ENCODE data around the gene HNRNPF. TPM values are rescaled to one million over a fixed set of nuclear protein-coding genes. Genes with fewer than 3 reads are reported as not detected.

The HNRNPF gene
- total and polyA plus RNA-seq, 4 donors, result 64.5 to 150 (median 113) TPM

- H3K9me3 ChIP-seq (ENCODE audit: control insufficient read depth in 4 of 4, low read length in 3 of 4), result no peaks in the 10 kb centered on the region
- DNase-seq (ENCODE audit: low spot score), result no peak
- no peak overlapping the region for H3K9ac ChIP-seq (ENCODE audit: low read depth in 1 of 2, low read length in 2 of 2)
- WGBS, result 86% methylated on average over 6 of the region's 6 CpGs
- peaks cover 0 to 12% (median 4%) of the 10 kb centered on the region in 4 donors for H3K4me1 ChIP-seq (ENCODE audit: control insufficient read depth in 4 of 4, insufficient read depth in 4 of 4, low read length in 3 of 4)
- no peaks in the 10 kb centered on the region for H3K27me3 ChIP-seq (ENCODE audit: control insufficient read depth in 4 of 4, insufficient read depth in 4 of 4, low read length in 3 of 4)
- TF ChIP-seq RAD21 (IDR thresholded peaks at IDR 0.05) (no peak), TAF1 (conservative IDR thresholded peaks at IDR 0.05) (no peak), ATF3 (IDR thresholded peaks at IDR 0.05) (no peak), NR2F2 (IDR thresholded peaks at IDR 0.05) (no peak), REST (IDR thresholded peaks at IDR 0.05) (no peak), RXRA (IDR thresholded peaks at IDR 0.05) (no peak), ZBTB33 (IDR thresholded peaks at IDR 0.05) (no peak), CTCF (IDR thresholded peaks at IDR 0.05; ENCODE audit: low read depth, low read length, missing input control) (no peak), JUND (IDR thresholded peaks at IDR 0.05) (no peak), FOXA2 (IDR thresholded peaks at IDR 0.05) (no peak), FOXA1 (IDR thresholded peaks at IDR 0.05) (no peak), HNF4G (IDR thresholded peaks at IDR 0.05) (no peak)
- TF ChIP-seq, protein P1, sequence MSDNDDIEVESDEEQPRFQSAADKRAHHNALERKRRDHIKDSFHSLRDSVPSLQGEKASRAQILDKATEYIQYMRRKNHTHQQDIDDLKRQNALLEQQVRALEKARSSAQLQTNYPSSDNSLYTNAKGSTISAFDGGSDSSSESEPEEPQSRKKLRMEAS (IDR thresholded peaks at IDR 0.05), result no peak
- H3K4me3 ChIP-seq (ENCODE audit: low read depth in 1 of 3, low read length in 3 of 3), result no peak overlapping the region
- no peak overlapping the region for H3K27ac ChIP-seq (ENCODE audit: low read depth in 1 of 2, low read length in 2 of 2)
- H3K36me3 ChIP-seq (ENCODE audit: control insufficient read depth in 4 of 4, insufficient read depth in 3 of 4, low read depth in 1 of 4, low read length in 3 of 4), result no peaks in the 10 kb centered on the region
Observed at GRCh38 chr10:43360086-43360485, 48.9 kb downstream of the HNRNPF start.

DNA sequence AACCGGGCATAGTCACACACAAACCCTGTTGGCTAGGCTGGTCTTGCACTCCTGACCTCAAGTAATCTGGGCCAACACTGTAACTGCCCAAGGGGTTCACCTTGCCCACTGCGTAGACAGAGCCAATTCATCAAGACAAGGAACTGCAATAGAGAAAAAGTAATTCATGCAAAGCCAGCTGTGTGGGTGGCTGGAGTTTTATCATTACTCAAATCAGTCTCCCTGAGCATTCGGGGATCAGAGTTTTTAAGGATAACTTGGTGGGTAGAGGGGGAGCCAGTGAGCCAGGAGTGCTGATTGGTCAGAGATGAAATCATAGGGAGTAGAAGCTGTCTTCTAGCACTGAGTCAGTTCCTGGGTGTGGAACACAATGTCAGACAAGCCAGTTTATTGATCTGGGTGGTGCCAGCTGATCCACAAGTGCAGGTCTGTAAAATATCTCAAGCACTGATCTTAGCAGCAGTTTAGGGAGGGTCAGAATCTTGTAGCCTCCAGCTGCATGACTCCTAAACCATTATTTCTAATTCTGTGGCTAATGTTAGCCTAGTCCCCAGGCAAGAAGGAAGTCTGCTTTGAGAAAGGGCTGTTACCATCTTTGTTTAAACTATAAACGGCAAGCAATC, 53.1 kb downstream of the HNRNPF start:
- Histone ChIP-seq H3K9me3 (ENCODE audit: control insufficient read depth in 4 of 4, low read length in 3 of 4) (no peaks in the 10 kb centered on the region), H3K4me1 (ENCODE audit: control insufficient read depth in 4 of 4, insufficient read depth in 4 of 4, low read length in 3 of 4) (peaks cover 0 to under 1% (median 0%) of the 10 kb centered on the region in 4 donors), H3K27me3 (ENCODE audit: control insufficient read depth in 4 of 4, insufficient read depth in 4 of 4, low read length in 3 of 4) (no peaks in the 10 kb centered on the region), H3K4me3 (ENCODE audit: low read depth in 1 of 3, low read length in 3 of 3) (no peak overlapping the region), H3K36me3 (ENCODE audit: control insufficient read depth in 4 of 4, insufficient read depth in 3 of 4, low read depth in 1 of 4, low read length in 3 of 4) (no peaks in the 10 kb centered on the region), H3K27ac (ENCODE audit: low read depth in 1 of 2, low read length in 2 of 2) (no peak overlapping the region), H3K9ac (ENCODE audit: low read depth in 1 of 2, low read length in 2 of 2) (no peak overlapping the region)
- DNase-seq (ENCODE audit: low spot score), result no peak
- WGBS, result 72% methylated on average over 4 of the region's 4 CpGs
- no peak for TF ChIP-seq CTCF (IDR thresholded peaks at IDR 0.05; ENCODE audit: low read depth, low read length, missing input control)
- TF ChIP-seq JUND (IDR thresholded peaks at IDR 0.05), result no peak
- TF ChIP-seq TAF1 (conservative IDR thresholded peaks at IDR 0.05), result no peak
- TF ChIP-seq NR2F2 (IDR thresholded peaks at IDR 0.05), result no peak
- TF ChIP-seq YY1 (IDR thresholded peaks at IDR 0.05), result no peak
- no peak for TF ChIP-seq HNF4A (conservative IDR thresholded peaks at IDR 0.05)
- no peak for TF ChIP-seq REST (IDR thresholded peaks at IDR 0.05)
- no peak for TF ChIP-seq SP1 (IDR thresholded peaks at IDR 0.05)
- no peak for TF ChIP-seq HNF4G (IDR thresholded peaks at IDR 0.05)
- no peak for TF ChIP-seq RAD21 (IDR thresholded peaks at IDR 0.05)
